ENCODE data around the gene ALOX12B.

ALOX12B gene

DNA sequence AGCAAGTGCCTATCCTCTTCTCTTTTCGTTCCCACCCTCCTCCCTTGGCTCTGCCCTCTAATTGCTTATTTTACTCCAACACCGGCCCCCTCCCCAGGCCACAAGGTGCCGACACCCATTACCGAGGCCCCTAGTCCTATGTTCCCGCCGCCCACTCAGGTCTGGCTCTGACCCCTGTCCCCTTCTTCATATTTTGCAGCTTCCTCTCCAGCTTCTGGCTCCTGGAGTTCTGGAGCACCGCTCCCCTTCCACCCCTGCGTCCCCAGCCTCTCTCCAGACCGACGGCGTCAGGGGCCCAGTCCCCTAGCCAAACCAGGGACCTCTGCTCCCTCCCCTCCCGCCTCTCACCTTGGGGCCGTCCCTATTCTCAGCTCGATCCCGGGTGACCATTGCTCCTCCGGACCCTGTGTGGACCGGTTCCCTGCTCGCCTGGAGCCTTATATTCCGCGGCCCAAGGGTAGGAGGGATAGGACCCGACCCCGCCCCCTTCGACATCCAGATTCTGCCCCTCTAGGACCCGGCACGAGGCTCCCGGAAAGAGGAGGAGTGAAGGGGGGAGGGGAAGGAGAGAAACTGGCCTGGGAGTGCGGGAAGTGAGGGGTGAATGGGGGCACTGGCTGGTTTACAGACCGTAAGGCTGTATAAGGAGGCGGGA, 36.3 kb upstream of the ALOX12B start, which contains the start of gene HES7:
Gene HES7, minus strand, starts transcription at position 412 of the 655 bp plus-strand sequence. Its CDS starts 22 bp downstream, at position 390.
- DNase-seq (ENCODE audit: insufficient read length) (no peak), FAIRE-seq (no peak)
- TF ChIP-seq POLR2AphosphoS5 (IDR thresholded peaks at IDR 0.05; ENCODE audit: low read depth, low read length), result no peak
- TF ChIP-seq TAF1 (IDR thresholded peaks at IDR 0.05; ENCODE audit: borderline replicate concordance, low read depth, low read length), result no peak
- TF ChIP-seq POLR2A (IDR thresholded peaks at IDR 0.05; ENCODE audit: low read depth, low read length), result no peak

DNA sequence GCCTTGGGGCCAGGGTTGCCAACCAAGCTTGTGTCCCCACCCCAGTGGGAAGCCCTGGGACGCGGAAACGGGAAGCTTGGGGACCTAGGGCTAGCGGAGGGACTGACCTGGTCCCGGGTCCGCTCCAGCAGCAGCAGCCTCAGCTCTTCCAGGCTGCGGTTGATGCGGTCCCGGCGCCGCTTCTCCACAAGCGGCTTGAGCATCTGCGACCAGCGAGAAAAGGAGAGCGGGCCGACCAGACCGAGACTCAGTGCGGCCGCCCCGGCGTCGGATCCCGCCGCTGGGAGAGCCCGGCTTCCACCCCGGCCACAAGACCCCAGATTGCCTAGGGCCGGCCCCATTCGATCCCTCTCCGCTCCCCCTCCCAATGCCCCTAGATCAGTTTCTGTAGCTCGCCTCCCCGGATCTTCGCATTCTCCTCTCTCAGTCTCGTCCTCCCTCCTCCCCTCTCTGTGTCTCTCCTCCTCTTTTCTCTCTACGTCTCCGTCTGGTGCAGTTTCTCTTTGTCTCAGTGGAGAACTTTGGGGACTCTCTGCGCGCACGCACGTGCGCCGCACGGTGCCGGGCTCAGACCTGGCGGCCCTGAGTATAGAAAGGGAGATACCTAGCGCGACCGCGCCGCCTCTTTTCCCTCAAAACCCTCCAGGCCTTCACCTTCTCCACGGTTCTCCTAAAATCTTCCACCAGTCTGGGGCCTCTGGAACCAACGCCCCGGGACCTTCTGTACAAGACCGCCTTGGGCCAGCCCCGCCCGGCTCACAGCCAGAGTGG, 35.6 kb upstream of the ALOX12B start:
- DNase-seq (ENCODE audit: insufficient read length), result no peak
- no peak for FAIRE-seq
- TF ChIP-seq POLR2A (IDR thresholded peaks at IDR 0.05; ENCODE audit: low read depth, low read length) (no peak), TAF1 (IDR thresholded peaks at IDR 0.05; ENCODE audit: borderline replicate concordance, low read depth, low read length) (no peak), POLR2AphosphoS5 (IDR thresholded peaks at IDR 0.05; ENCODE audit: low read depth, low read length) (no peak)

DNA sequence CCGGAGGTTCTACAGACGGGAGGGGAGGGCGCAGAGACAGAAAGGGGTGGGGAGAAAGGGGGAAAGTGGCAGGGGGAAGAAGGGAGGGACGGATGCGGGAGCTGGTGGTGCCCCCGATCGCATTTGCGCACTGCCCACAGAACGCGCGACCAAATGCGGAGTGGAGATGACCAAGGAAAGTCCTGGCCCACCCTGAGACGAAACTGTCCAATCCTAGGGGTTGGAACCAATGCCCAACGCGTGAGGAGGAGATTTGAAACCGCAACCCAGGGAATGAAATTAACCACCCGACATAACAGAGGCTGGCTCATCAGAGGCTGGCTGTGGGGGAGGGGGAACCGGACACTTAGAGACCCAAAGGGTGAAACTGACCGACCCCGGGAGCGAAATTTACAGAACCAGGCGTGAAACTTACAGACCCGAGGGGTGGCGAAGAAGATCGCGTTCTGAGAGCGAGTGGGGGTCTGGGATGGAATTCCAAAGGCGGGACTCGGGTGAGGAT, 35.0 kb upstream of the ALOX12B start:
- TF ChIP-seq POLR2AphosphoS5 (IDR thresholded peaks at IDR 0.05; ENCODE audit: low read depth, low read length) (no peak), TAF1 (IDR thresholded peaks at IDR 0.05; ENCODE audit: borderline replicate concordance, low read depth, low read length) (no peak), POLR2A (IDR thresholded peaks at IDR 0.05; ENCODE audit: low read depth, low read length) (no peak)
- FAIRE-seq, result no peak

DNA sequence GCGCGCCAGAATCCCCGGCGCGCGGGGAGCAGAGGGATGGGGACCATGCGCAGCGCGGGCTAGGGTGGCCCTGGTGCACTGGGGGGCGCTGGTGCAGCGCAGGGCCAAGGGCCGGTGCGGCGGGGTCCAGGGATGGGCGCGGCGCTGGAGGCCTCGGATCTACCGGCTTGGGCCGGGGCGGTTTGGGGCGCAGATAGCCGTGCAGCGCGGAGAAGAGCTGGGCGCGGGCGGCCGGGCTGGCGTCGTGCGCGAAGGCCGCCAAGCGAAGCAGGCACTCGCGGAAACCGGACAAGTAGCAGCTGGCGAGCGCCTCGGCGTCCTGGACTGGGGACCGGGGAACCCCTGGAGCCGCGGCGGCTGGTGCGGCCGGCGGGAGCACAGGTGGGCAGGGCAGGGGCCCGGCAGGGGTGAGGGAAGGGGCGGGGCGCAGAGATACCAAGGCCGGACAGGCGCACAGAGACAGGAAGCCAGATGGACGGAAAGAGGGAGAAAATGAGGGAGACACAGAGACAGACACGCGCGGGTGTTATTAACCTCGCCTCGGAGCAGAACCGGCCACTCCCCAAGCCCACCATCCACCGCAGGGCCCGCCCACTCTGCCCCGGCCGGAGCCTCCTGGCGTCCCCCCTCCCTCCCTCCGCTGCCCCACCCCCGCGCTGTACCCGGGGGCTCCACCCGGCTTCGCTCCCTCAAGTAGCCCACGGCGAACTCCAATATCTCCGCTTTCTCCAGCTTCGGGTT, 34.3 kb upstream of the ALOX12B start:
- DNase-seq (ENCODE audit: insufficient read length), result no peak
- peak; percentile 42 for FAIRE-seq
- TF ChIP-seq TAF1 (IDR thresholded peaks at IDR 0.05; ENCODE audit: borderline replicate concordance, low read depth, low read length), result no peak
- TF ChIP-seq POLR2A (IDR thresholded peaks at IDR 0.05; ENCODE audit: low read depth, low read length), result no peak
- no peak for TF ChIP-seq POLR2AphosphoS5 (IDR thresholded peaks at IDR 0.05; ENCODE audit: low read depth, low read length)

More for the DNA sequence above, 35.0 kb upstream of the ALOX12B start:
- no peak for DNase-seq (ENCODE audit: insufficient read length)

DNA sequence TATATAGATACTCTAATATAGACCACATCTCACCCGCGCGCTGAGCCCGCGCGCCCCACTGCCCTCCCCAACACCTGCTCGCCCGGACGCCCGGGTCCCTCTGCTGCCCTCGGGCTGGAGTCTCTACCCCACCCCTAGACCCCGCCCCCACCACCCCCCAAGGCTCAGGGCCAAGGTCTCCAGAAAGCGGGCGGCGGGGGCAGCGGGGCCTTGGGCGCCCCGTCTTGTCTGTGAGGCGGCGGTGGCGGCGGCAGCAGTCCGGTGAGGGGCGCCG, 33.8 kb upstream of the ALOX12B start:
- no peak for DNase-seq (ENCODE audit: insufficient read length)
- FAIRE-seq, result no peak
- TF ChIP-seq POLR2AphosphoS5 (IDR thresholded peaks at IDR 0.05; ENCODE audit: low read depth, low read length) (no peak), TAF1 (IDR thresholded peaks at IDR 0.05; ENCODE audit: borderline replicate concordance, low read depth, low read length) (no peak), POLR2A (IDR thresholded peaks at IDR 0.05; ENCODE audit: low read depth, low read length) (no peak)

DNA sequence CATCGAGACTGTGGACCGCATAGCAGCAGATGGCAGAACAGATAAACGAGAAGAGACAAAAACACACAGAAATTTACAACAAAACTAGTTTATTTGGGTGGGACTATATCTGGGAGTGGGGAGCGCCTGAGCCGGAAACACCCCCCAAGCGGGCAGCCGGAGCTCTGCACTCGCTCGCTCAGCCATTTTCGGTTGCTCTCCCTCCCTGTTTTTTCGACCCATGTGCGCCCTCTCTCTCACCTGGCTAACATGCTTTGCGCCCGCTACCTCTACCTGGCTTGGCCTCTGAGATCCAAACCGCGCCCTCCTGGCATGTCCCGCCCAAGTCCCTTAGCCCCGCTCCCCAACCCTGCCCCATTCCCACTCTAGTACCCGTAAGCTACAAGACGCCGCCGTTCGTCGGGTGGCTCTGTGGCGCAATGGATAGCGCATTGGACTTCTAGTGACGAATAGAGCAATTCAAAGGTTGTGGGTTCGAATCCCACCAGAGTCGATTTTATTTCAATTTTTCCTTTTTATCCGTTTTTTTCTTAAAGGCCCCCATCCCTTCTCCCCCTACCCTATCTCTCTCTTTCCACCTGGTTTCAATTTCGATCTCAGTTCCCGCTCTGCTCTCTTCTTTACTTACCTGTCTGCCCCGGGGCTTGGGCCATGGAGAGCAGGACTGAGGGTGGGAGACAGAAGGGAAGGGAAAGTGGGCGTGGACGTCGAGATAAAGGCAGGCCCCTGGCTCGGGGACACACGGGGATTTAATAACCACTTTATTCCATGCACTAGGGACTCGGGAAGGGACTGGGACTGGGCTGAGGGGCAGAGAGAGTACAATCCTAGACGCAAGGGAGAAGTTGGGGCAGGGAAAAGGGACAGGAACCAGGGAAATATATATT, 33.2 kb upstream of the ALOX12B start:
- DNase-seq (ENCODE audit: insufficient read length) (no peak), FAIRE-seq (peak; percentile 67)
- TF ChIP-seq POLR2AphosphoS5 (IDR thresholded peaks at IDR 0.05; ENCODE audit: low read depth, low read length) (no peak), TAF1 (IDR thresholded peaks at IDR 0.05; ENCODE audit: borderline replicate concordance, low read depth, low read length) (no peak), POLR2A (IDR thresholded peaks at IDR 0.05; ENCODE audit: low read depth, low read length) (no peak)

DNA sequence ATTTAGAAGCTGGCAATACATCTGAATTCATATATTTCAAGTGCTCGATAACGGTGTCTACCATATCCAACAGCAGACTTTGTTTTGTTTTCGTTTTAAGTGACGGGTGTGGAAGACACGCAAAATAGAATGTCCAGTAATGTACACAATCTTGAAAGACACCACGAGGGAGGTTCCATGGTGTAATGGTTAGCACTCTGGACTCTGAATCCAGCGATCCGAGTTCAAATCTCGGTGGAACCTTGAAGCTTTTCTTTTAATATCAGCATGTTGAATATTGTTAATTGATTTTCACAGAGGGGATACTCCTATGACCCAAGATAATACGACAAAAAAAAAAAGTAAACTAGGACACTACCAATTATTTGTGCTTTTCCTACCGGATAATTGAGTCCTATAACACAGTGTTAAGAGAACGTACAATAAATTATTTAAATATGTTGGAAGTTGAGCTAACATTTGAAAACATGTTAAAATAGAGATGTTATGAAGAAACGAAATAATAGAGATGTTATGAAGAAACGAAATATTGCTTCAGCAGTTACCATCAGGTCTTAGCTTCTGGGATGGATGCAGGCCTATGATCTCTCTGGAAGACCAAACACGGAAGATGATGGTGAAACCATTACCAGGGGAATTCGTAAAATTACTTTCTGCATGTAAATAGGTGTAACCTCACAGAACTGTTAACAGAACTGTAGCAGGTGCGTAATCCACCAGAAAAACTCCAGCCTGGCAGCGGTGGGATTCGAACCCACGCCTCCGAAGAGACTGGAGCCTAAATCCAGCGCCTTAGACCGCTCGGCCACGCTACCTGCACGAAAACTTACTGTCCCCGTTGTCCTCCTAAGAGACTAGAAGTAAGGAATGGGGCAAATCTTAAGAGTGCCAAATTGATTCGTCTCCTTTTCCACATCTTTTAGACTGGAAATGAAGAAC, 32.3 kb upstream of the ALOX12B start:
- FAIRE-seq, result peak; percentile 94
- DNase-seq (ENCODE audit: insufficient read length), result no peak
- TF ChIP-seq TAF1 (IDR thresholded peaks at IDR 0.05; ENCODE audit: borderline replicate concordance, low read depth, low read length) (no peak), POLR2AphosphoS5 (IDR thresholded peaks at IDR 0.05; ENCODE audit: low read depth, low read length) (no peak), POLR2A (IDR thresholded peaks at IDR 0.05; ENCODE audit: low read depth, low read length) (no peak)

DNA sequence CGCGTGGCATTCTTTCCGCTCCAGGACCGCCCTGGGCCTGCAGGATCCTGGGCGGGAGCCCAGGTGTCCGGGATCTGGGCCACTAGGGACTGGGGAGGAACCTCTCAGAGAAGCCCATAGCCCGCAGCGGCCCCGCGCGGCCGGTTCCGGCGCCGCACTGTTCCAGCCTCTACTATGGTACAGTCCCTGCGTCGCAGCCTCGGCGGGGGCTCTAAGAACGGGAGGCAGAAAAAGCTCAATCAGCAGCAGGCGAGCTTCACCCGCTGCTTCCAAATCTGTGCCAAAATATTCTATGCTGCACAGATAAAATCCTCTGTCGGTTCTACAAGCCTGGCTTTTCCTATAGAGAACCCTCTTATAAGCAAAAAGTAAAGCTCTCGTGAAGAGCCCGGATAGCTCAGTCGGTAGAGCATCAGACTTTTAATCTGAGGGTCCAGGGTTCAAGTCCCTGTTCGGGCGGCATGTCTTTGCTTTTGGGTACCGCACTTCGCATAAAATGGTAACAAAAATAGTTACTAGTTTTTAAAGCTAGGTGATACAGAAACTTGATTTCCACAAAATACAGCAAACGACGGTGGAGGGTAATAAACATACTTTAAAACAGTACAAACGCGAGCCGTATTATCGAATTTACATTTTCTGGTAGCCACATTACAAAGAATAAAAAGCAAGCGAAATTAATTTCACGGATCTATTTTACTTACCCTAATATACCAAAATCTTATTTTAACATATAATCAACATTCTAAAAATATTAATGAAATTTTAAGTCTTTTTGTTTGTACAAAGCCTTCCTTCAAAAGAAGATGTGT, 31.5 kb upstream of the ALOX12B start:
- TF ChIP-seq POLR2A (IDR thresholded peaks at IDR 0.05; ENCODE audit: low read depth, low read length) (no peak), POLR2AphosphoS5 (IDR thresholded peaks at IDR 0.05; ENCODE audit: low read depth, low read length) (no peak), TAF1 (IDR thresholded peaks at IDR 0.05; ENCODE audit: borderline replicate concordance, low read depth, low read length) (no peak)
- FAIRE-seq (peak; percentile 87), DNase-seq (ENCODE audit: insufficient read length) (peak; percentile 81)
